GM12872 (cell line): ENCODE measurements around the gene NLK.

ENCODE experiments used
- TF ChIP-seq, protein P1 (sequence below): IDR thresholded peaks from 3 replicates; pipeline ENCODE4 v1.5.1; 2011; ENCODE audit warnings: low read depth, mild to moderate bottlenecking, low read length, moderate library complexity; ENCODE audit not compliant: insufficient read depth

NLK gene

DNA sequence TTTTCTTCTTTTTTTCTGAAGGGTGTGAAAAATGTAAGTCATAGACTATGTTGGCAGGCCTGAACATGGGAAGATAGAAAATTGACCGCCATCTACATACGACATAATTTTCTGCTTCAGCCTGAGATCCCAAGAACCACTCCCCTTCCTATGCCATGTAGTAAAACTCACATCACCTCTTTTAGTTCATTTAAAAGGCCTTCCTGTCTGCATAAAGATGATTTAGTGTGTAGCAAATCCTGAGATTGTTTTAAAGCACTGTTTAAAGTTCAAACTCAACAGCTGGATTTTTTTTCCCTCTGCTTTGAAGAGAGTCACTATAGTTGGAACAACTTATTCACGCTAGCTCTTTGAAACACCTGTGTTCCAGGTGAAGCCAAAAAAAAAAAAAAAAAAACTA lies 101.5 kb downstream of the NLK start:
- TF ChIP-seq, protein P1, sequence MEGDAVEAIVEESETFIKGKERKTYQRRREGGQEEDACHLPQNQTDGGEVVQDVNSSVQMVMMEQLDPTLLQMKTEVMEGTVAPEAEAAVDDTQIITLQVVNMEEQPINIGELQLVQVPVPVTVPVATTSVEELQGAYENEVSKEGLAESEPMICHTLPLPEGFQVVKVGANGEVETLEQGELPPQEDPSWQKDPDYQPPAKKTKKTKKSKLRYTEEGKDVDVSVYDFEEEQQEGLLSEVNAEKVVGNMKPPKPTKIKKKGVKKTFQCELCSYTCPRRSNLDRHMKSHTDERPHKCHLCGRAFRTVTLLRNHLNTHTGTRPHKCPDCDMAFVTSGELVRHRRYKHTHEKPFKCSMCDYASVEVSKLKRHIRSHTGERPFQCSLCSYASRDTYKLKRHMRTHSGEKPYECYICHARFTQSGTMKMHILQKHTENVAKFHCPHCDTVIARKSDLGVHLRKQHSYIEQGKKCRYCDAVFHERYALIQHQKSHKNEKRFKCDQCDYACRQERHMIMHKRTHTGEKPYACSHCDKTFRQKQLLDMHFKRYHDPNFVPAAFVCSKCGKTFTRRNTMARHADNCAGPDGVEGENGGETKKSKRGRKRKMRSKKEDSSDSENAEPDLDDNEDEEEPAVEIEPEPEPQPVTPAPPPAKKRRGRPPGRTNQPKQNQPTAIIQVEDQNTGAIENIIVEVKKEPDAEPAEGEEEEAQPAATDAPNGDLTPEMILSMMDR, result no peak

DNA sequence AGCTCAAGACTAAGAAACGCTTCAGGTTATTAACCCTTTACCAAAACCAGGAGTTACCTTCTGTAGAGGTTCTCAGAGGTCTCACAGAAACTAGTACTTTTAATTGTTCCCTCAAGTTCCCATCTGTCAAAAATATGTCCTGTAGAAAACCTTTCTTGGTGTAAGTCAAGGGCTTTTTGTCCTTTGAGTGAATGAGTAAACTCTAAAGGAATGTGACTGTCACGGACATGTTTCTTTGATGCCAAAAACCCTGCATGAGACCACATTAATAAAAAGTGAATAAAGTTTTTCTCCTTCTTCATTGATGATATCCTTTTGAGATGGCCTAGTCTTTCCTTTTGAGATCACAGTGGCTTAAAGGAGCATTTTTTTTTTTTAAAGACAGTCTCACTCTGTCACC lies 102.9 kb downstream of the NLK start:
- TF ChIP-seq, protein P1, result no peak

DNA sequence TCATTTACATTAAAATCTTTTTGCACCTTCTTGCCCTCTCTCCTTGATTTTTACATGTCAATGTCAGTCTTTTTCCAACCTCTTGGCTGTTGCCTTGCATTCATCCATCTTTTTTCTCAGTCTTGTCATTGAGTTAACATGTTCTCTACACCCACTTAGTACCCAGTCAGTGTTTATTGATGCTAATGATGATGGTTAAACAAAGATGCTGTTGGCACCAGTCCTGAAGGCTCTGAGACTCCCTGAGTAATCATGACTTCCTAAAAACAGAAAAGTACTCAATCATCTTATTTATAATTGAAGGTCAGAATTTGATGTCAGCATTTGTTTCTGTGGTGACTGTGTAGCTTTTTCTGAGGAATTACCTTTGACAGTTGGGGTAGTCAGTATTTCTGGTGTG lies 104.5 kb downstream of the NLK start:
- TF ChIP-seq, protein P1, result no peak

DNA sequence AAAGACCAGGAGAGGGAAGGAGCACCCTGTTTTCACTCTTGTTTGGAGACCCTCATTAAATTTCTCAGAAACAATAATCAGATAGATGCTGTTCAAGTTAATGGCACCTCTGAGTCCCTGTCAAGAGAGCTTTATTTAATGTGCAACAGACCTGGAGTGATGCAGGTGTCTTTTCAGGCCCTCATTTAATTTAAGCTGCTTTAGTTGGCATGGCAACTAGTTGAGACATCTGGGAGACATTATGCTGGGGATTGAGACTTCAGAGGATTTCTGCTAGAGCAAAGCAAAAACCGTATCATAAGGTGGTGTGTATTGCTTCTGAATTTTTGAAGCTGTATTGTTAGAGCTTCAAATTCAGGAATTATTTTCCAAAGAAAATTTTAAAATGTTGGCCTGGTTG lies 108.5 kb downstream of the NLK start:
- TF ChIP-seq, protein P1, result no peak

DNA sequence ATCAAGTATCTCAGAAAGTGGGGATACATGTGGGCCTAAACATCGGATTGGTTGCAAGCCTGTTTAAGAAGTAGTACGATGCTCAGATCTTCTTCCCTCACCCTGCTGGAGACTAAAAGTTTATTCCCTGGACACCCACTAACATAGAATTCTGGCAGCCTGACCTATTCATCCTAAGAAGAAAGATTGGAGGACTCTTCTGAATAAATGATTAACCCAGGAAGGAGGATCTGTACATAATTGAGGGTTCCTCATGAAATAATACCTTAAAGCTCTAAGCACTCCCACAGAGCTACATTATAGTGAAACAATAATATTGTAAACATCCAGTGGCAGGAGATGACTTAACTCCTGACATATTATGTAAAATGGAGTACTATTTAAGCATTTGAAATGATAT lies 111.7 kb downstream of the NLK start:
- TF ChIP-seq, protein P1, result no peak

DNA sequence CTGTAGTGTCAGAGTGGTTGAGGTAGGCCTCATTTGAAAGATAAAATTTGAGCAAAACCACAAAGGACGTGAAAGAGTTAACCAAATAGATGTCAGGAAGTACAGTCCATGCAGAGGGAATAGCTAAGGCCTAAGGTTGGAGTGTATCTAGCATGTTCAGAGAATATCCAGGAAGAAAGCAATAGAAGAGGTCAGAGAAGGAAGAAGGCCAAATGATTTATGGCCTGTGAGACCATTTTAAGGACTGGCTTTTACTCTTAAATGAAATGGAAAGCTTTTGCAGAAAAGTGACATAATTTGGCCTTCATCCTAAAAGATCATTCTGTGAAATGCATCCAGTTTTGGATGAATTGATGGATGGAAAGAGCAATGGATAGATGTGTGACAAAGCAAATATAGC lies 116.5 kb downstream of the NLK start:
- TF ChIP-seq, protein P1, result no peak

DNA sequence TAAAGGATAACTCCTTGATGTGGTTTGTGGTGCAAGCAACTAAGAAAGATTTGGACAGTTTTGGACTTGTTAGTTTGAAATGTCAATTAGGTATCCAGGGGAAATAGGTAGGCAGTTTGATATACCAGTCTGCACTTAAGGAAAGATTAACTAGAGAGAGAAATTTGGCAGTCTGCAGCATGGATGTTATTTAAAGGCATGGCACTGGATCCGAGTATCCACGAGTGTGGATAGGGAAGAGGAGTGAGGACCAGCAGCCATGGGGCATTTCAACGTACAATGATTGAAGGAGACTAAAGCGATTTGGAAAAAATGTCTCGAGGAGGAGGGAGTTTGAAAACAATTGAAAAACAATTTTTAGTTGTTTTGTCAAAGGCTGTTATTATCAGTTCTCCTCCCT lies 117.4 kb downstream of the NLK start:
- TF ChIP-seq, protein P1, result no peak

DNA sequence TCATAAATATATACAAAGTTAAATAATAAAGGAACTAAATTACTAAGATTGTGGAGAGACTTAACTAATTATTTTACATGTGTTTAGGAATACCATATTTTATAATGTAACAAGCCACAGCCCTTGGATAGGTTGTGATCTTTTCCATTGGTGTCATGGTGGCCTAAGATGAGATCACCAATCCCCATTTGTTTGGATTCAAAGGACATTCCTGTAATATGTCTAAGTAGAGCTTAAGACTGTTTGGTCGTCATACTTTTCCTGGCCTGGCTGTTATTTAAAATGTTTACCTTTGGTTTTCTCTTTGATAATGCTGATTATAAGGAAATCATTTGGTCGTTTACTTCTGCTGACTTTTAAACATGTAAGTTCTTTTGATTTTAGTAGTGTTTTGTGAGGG lies 118.1 kb downstream of the NLK start:
- TF ChIP-seq, protein P1, result no peak
